ENCODE results near the gene CDK16.

- TF ChIP-seq CTCF (IDR thresholded peaks at IDR 0.05) (no peak), EZH2 (IDR thresholded peaks at IDR 0.05; ENCODE audit: borderline replicate concordance, insufficient read depth, low read depth, low read length, poor library complexity, severe bottlenecking) (no peak)
These were observed 37.2 kb upstream of the CDK16 start for GRCh38 chrX:47181301-47181700.

All from B cell (primary cell).